ENCODE data around the gene PRIMA1.

DNA sequence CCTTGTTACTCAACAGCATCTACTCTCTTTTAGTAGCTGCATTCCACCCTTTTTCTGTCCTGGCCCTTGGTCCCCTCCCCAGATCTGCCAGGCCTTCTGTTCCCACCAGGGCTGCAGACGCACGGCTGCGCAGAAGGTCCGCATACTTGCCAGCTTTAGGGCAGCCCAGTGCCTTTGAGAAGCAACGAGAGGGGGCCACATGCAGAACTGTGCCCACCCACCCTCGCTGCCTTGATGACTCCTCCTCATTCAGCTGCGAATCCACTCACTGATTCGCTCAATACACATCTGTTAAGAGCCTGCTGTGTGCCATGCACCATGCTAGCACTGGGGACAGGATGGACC is 39.2 kb downstream of the PRIMA1 start:
- TF ChIP-seq POLR2A (IDR thresholded peaks at IDR 0.05), result no peak
- TF ChIP-seq, protein P1, sequence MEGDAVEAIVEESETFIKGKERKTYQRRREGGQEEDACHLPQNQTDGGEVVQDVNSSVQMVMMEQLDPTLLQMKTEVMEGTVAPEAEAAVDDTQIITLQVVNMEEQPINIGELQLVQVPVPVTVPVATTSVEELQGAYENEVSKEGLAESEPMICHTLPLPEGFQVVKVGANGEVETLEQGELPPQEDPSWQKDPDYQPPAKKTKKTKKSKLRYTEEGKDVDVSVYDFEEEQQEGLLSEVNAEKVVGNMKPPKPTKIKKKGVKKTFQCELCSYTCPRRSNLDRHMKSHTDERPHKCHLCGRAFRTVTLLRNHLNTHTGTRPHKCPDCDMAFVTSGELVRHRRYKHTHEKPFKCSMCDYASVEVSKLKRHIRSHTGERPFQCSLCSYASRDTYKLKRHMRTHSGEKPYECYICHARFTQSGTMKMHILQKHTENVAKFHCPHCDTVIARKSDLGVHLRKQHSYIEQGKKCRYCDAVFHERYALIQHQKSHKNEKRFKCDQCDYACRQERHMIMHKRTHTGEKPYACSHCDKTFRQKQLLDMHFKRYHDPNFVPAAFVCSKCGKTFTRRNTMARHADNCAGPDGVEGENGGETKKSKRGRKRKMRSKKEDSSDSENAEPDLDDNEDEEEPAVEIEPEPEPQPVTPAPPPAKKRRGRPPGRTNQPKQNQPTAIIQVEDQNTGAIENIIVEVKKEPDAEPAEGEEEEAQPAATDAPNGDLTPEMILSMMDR (IDR thresholded peaks at IDR 0.05), result no peak

Data from testis (tissue), 2 donors.